GM06990 (cell line): ENCODE results near the gene PRR14L.
"Not testable (repeated sequence)": the region's sequence is repeated elsewhere in the genome, so short reads cannot be mapped to it uniquely, and the experiment has no call there.

Experiments
- DNase-seq: peaks from one replicate; pipeline ENCODE4 v3.0.0-alpha.2; 2011; ENCODE audit not compliant: insufficient read length; ENCODE audit errors: extremely low read depth
- H3K27me3 ChIP-seq: replicated peaks from 2 replicates; pipeline ENCODE4 v1.6.0; 2011; ENCODE audit warnings: low read length; ENCODE audit not compliant: control insufficient read depth, insufficient read depth
- H3K36me3 ChIP-seq: 2 replicates; pipeline ENCODE4 v1.5.1; 2011; ENCODE audit warnings: low read length; ENCODE audit not compliant: control insufficient read depth, insufficient read depth
- H3K4me3 ChIP-seq: replicated peaks from 2 replicates; pipeline ENCODE4 v1.5.1; 2011; ENCODE audit warnings: low read depth, mild to moderate bottlenecking, control low read depth, low read length
- CTCF ChIP-seq: IDR thresholded peaks from 2 replicates; pipeline ENCODE4 v1.5.1; 2011; ENCODE audit warnings: low read length, control low read depth, mild to moderate bottlenecking, inconsistent platforms; ENCODE audit not compliant: insufficient read depth, poor library complexity, severe bottlenecking

PRR14L gene

GRCh38 chr22:31768422-31769059 is 18.6 kb upstream of the PRR14L start:
- Histone ChIP-seq H3K36me3 (peaks cover 12% of the 10 kb centered on the region), H3K27me3 (no peaks in the 10 kb centered on the region), H3K4me3 (no peak overlapping the region)
- TF ChIP-seq CTCF: no peak
- DNase-seq: no peak

GRCh38 chr22:31764785-31765184 is 14.9 kb upstream of the PRR14L start:
- no peak for TF ChIP-seq CTCF
- Histone ChIP-seq H3K36me3 (peaks cover 9% of the 10 kb centered on the region), H3K27me3 (no peaks in the 10 kb centered on the region), H3K4me3 (no peak overlapping the region)
- DNase-seq: no peak

- H3K4me3 ChIP-seq, H3K36me3 ChIP-seq: not testable (repeated sequence)
These were observed 8.9 kb upstream of the PRR14L start for GRCh38 chr22:31758860-31759259.

GRCh38 chr22:31757265-31757664 is 7.3 kb upstream of the PRR14L start:
- Histone ChIP-seq H3K4me3 (no peak overlapping the region), H3K36me3 (peaks cover 4% of the 10 kb centered on the region), H3K27me3 (no peaks in the 10 kb centered on the region)
- no peak for TF ChIP-seq CTCF
- DNase-seq: no peak

More at GRCh38 chr22:31758860-31759259, 8.9 kb upstream of the PRR14L start:
- not testable (repeated sequence) for DNase-seq, H3K27me3 ChIP-seq

GRCh38 chr22:31754813-31755212 is 4.9 kb upstream of the PRR14L start:
- TF ChIP-seq CTCF: no peak
- Histone ChIP-seq H3K36me3 (peaks cover 4% of the 10 kb centered on the region), H3K4me3 (peak overlapping the region; percentile 90), H3K27me3 (no peaks in the 10 kb centered on the region)
- DNase-seq: no peak

GRCh38 chr22:31753634-31754501 is 3.9 kb upstream of the PRR14L start, which contains the start of gene DEPDC5:
Gene DEPDC5, plus strand, starts transcription at chr22:31754019. Its CDS starts 903 bp downstream, at chr22:31754922.
- no peak for TF ChIP-seq CTCF
- Histone ChIP-seq H3K27me3 (no peaks in the 10 kb centered on the region), H3K4me3 (peak within 1 kb of the TSS; percentile 90), H3K36me3 (peaks cover 4% of the 10 kb centered on the region)
- peak; percentile 98 for DNase-seq
